GM12873 (cell line): Measurements from ENCODE around the gene EPAS1.

Experiments
- TF ChIP-seq, protein P1 (sequence below): IDR thresholded peaks from 2 replicates; pipeline ENCODE4 v1.5.1; 2012; ENCODE audit warnings: low read depth, mild to moderate bottlenecking, moderate library complexity, low read length, control low read depth; ENCODE audit not compliant: insufficient read depth; ENCODE audit errors: missing control alignments

Gene EPAS1

DNA sequence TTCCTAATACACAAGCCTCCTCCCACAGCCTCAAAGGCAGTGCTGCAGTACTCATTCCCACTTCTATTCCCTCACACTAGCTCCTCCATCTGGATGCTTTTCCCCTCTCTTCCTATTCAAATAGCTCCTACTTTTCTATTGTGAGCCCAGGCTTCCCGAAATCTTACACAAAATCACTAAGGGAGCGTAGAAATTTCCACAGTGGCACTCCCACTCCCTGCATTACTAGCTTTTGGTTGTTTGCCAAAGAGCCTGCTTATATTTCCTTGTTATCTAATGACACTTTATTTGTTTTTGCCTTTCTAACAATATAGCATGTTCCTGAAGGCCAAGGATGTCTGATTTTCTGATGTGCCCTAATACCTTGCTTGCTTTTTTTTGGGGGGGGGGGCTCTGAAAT, 10.9 kb downstream of the EPAS1 start:
- TF ChIP-seq, protein P1, sequence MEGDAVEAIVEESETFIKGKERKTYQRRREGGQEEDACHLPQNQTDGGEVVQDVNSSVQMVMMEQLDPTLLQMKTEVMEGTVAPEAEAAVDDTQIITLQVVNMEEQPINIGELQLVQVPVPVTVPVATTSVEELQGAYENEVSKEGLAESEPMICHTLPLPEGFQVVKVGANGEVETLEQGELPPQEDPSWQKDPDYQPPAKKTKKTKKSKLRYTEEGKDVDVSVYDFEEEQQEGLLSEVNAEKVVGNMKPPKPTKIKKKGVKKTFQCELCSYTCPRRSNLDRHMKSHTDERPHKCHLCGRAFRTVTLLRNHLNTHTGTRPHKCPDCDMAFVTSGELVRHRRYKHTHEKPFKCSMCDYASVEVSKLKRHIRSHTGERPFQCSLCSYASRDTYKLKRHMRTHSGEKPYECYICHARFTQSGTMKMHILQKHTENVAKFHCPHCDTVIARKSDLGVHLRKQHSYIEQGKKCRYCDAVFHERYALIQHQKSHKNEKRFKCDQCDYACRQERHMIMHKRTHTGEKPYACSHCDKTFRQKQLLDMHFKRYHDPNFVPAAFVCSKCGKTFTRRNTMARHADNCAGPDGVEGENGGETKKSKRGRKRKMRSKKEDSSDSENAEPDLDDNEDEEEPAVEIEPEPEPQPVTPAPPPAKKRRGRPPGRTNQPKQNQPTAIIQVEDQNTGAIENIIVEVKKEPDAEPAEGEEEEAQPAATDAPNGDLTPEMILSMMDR, result no peak

DNA sequence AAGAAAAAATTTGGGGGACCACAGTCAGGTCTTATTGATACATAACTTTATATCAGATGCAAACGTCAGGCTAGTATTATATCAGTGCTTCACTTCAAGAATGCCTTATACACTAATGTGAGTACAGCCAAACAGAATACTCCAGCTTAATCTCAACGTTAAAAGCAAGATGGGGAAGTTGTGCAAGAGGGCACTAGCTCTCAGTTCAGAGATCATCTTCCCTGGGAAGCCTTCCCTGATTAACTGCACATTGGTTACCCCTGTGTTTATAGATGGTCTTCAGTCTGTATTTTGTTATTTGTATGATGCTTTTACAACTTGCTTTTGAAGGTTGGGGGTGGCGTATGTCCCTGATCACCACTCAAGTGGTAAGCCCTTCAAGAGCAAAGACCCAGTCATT, 11.4 kb downstream of the EPAS1 start:
- TF ChIP-seq, protein P1, result no peak

GRCh38 chr2:46309052-46309953, 12.1 kb downstream of the EPAS1 start:
- TF ChIP-seq, protein P1, result no peak

DNA sequence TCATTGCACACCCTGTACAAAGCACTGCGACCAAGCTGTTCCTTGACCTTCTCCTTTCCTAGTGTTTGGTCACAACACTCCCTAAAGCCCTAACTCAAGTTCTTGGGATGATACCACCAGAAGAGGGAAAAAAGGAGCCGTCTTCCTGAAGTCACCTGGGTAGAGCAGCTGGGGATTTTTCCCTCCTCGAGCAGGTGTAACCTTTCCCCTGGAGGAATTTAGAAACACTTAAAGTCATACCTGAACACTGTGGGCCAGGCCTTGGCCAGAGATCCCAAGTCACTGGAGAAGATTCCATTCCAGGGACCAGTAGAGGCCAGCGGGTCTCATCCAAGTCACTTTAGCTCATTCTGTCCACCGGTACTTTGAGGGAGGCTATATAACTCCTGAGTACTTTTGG, 13.2 kb downstream of the EPAS1 start:
- TF ChIP-seq, protein P1, result no peak

DNA sequence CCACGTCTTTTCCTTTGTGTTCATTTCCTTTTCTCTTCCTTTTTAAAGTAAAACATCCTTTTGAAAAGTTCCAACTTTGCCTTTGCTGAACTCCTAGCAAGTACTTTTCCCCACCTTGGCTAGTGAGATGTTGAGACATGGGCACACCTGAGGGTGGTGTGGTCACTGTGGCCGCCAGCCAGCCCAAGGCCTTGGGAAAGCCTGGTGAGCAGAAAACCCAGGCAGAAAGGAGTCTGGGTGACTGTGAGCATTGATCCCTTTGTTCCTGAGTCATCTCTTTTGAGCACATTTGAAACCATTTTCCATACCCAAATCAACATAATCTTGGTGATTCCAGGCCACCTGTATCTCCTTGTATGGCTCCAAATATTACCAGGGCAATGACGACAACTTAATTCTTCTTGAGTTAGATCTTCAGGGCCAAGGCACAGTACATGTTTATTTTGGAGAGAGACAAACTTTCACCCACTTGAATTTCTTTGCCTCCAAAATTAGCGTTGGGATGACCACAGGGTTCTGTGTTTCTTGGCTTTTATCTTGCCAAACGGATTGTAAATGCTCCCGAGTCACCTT, 14.5 kb downstream of the EPAS1 start:
- TF ChIP-seq, protein P1, result no peak

- TF ChIP-seq, protein P1, result no peak
Measured at GRCh38 chr2:46313063-46313462, 15.9 kb downstream of the EPAS1 start.

- TF ChIP-seq, protein P1, result no peak
Measured at GRCh38 chr2:46314065-46314835, 17.0 kb downstream of the EPAS1 start.
